Activated CD8-positive, alpha-beta T cell treated with anti-CD3 and anti-CD28 coated beads for 36 hours (primary cell): ENCODE data around the gene SFXN2. TPM values are rescaled to one million over a fixed set of nuclear protein-coding genes. Genes with fewer than 3 reads are reported as not detected.

ENCODE experiments used
- ATAC-seq: fragments of 200-7000 bp; cut with Tn5 transposase; one replicate; pipeline ENCODE4 v1.10.0; 2021; ENCODE audit warnings: mild to moderate bottlenecking, moderate library complexity
- CTCF ChIA-PET: fragments of 350-600 bp; sonication (Branson Sonifier 250); formaldehyde crosslinking; loops from one replicate; lab custom pipeline; 2021; ENCODE audit warnings: antibody characterized with exemption; lab: Charles Lee
- POLR2A ChIA-PET: fragments of 350-600 bp; sonication (Branson Sonifier 250); formaldehyde crosslinking; loops from one replicate; lab custom pipeline; 2021; ENCODE audit warnings: antibody characterized with exemption; lab: Charles Lee
- DNase-seq: peaks from one replicate; pipeline ENCODE4 v3.0.0-alpha.2; 2020
- H3K27ac Mint-ChIP-seq: one replicate; pipeline ENCODE4 v1.8.0; 2021; ENCODE audit warnings: mild to moderate bottlenecking, mixed read lengths
- H3K27me3 Mint-ChIP-seq: one replicate; pipeline ENCODE4 v1.8.0; 2021; ENCODE audit warnings: mixed read lengths
- H3K36me3 Mint-ChIP-seq: one replicate; pipeline ENCODE4 v1.8.0; 2021; ENCODE audit warnings: low read depth, mixed read lengths
- H3K4me1 Mint-ChIP-seq: one replicate; pipeline ENCODE4 v1.8.0; 2021; ENCODE audit warnings: low read depth, mixed read lengths
- H3K4me3 Mint-ChIP-seq: one replicate; pipeline ENCODE4 v1.8.0; 2021; ENCODE audit warnings: mild to moderate bottlenecking, moderate library complexity, mixed read lengths
- H3K9me3 Mint-ChIP-seq: one replicate; pipeline ENCODE4 v1.8.0; 2021; ENCODE audit warnings: mixed read lengths
- intact Hi-C: fragments of 100-400 bp; cut with micrococcal nuclease; formaldehyde crosslinking; loops from one replicate; pipeline ENCODE4 v1.10.0; 2022
- total RNA-seq, 2 experiments: library from RNA; stranded (reverse); gene quantifications; one replicate each; pipeline ENCODE4 v1.2.3, GENCODE V29; 2021
- TF ChIP-seq, protein P1 (sequence below): fragments of 200-600 bp; IDR thresholded peaks from one replicate; pipeline ENCODE4 v1.8.0; 2022; ENCODE audit warnings: antibody characterized with exemption, mild to moderate bottlenecking

SFXN2 gene
- total RNA-seq, 2 experiments from 2014 or later: 12.8 to 16.3 TPM

- no peak for DNase-seq
- no peaks in the 10 kb centered on the region for H3K27me3 Mint-ChIP-seq
- no peak overlapping the region for H3K27ac Mint-ChIP-seq
- H3K36me3 Mint-ChIP-seq: peaks cover 9% of the 10 kb centered on the region
- H3K9me3 Mint-ChIP-seq: no peaks in the 10 kb centered on the region
- ChIA-PET POLR2A (no interaction called here), CTCF (no interaction called here)
- TF ChIP-seq, protein P1, sequence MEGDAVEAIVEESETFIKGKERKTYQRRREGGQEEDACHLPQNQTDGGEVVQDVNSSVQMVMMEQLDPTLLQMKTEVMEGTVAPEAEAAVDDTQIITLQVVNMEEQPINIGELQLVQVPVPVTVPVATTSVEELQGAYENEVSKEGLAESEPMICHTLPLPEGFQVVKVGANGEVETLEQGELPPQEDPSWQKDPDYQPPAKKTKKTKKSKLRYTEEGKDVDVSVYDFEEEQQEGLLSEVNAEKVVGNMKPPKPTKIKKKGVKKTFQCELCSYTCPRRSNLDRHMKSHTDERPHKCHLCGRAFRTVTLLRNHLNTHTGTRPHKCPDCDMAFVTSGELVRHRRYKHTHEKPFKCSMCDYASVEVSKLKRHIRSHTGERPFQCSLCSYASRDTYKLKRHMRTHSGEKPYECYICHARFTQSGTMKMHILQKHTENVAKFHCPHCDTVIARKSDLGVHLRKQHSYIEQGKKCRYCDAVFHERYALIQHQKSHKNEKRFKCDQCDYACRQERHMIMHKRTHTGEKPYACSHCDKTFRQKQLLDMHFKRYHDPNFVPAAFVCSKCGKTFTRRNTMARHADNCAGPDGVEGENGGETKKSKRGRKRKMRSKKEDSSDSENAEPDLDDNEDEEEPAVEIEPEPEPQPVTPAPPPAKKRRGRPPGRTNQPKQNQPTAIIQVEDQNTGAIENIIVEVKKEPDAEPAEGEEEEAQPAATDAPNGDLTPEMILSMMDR: no peak
- H3K4me1 Mint-ChIP-seq: peaks cover 49% of the 10 kb centered on the region
- ATAC-seq: no peak
- no peak overlapping the region for H3K4me3 Mint-ChIP-seq
- intact Hi-C loops: no loop called here
These were observed 68.5 kb downstream of the SFXN2 start for GRCh38 chr10:102782673-102783551.

GRCh38 chr10:102783568-102783967 is 69.1 kb downstream of the SFXN2 start:
- Mint-ChIP-seq H3K9me3 (no peaks in the 10 kb centered on the region), H3K27me3 (no peaks in the 10 kb centered on the region), H3K27ac (no peak overlapping the region), H3K4me1 (peaks cover 43% of the 10 kb centered on the region), H3K4me3 (no peak overlapping the region), H3K36me3 (peaks cover 9% of the 10 kb centered on the region)
- intact Hi-C loops: no loop called here
- POLR2A ChIA-PET: no interaction called here
- CTCF ChIA-PET: no interaction called here
- DNase-seq: no peak
- no peak for ATAC-seq
- TF ChIP-seq, protein P1: no peak

- no peaks in the 10 kb centered on the region for H3K27me3 Mint-ChIP-seq
- H3K36me3 Mint-ChIP-seq: peaks cover 6% of the 10 kb centered on the region
- peaks cover 35% of the 10 kb centered on the region for H3K4me1 Mint-ChIP-seq
- H3K27ac Mint-ChIP-seq: peak overlapping the region; percentile 7
- intact Hi-C loops: no loop called here
- ChIA-PET POLR2A (no interaction called here), CTCF (no interaction called here)
- ATAC-seq (no peak), DNase-seq (no peak)
- peaks cover 3% of the 10 kb centered on the region for H3K9me3 Mint-ChIP-seq
- H3K4me3 Mint-ChIP-seq: no peak overlapping the region
- TF ChIP-seq, protein P1: no peak
These were observed 71.4 kb downstream of the SFXN2 start for GRCh38 chr10:102785818-102786217.

DNA sequence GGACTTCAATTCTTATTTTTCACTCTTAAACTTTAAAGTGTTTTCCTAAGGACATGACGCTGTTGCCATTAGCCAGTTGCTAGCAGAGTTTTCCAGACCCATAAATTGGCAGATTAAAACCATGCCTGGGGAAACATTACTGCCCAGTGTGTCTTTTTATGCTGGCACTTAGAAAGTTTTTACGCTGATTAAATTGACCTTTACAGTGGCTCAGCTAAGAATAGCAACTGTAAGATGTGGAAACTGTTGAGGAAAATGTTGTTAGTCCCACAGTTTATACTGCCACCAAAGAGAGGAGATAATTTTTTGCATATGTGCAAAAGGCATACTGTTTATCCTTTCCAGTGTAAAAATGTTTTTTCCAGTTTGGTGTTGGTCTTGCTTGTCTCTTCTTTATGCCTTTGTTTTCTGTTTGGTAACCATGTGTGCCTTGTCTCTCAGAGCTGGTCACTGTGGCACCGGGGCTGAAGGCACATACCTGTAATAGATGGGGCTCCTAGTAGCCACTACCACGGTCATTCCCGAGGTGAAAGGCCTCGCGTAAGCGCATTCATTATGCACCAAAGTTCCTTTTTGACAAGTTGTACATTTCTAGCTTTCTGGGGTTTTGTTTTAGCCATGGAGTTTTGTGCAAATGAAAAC is 77.4 kb downstream of the SFXN2 start:
- TF ChIP-seq, protein P1: no peak
- H3K27ac Mint-ChIP-seq: no peak overlapping the region
- H3K9me3 Mint-ChIP-seq: peaks cover 3% of the 10 kb centered on the region
- no peaks in the 10 kb centered on the region for H3K27me3 Mint-ChIP-seq
- H3K36me3 Mint-ChIP-seq: peaks cover 7% of the 10 kb centered on the region
- no peak overlapping the region for H3K4me3 Mint-ChIP-seq
- ChIA-PET CTCF (interaction anchor here (2.2 kb wide), 1 partner anchor 14 kb away, joined by 6 read pairs; no protein-coding TSS in a partner anchor), POLR2A (interaction anchor here (0.6 kb wide), 1 partner anchor 105 kb away, joined by 4 read pairs; no protein-coding TSS in a partner anchor)
- peaks cover 39% of the 10 kb centered on the region for H3K4me1 Mint-ChIP-seq
- intact Hi-C loops: no loop called here
- no peak for DNase-seq
- ATAC-seq: no peak

Other genes starting within 250 kb of the SFXN2 start
- gene ACTR1A, start 211.9 kb upstream of the SFXN2 start, total RNA-seq: 10 to 100 TPM; 47.1 to 51.3 TPM
- gene SUFU, start 210.7 kb upstream of the SFXN2 start, total RNA-seq: 1 to 10 TPM; 8.5 to 8.8 TPM
- 10 to 100 TPM; 39.5 to 39.8 TPM for gene TRIM8, start 70.2 kb upstream of the SFXN2 start, total RNA-seq
- gene ARL3, start 239 bp upstream of the SFXN2 start, total RNA-seq: 1 to 10 TPM; 5.3 to 6.2 TPM
- 10 to 100 TPM; 11.4 to 12.7 TPM for gene WBP1L, start 29.3 kb downstream of the SFXN2 start, total RNA-seq
- gene CYP17A1, start 122.8 kb downstream of the SFXN2 start, total RNA-seq: not detected
- gene BORCS7, start 139.6 kb downstream of the SFXN2 start, total RNA-seq: 1 to 10 TPM; 6.4 to 6.8 TPM
- gene AS3MT, start 154.8 kb downstream of the SFXN2 start, total RNA-seq: 1 to 10 TPM in 1 of 2 experiments, not detected in 1; 1.4 TPM
- 1 to 10 TPM; 5.1 to 5.2 TPM for gene CNNM2, start 203.7 kb downstream of the SFXN2 start, total RNA-seq